Measurements from ENCODE around the gene UNC13B.

Gene UNC13B

GRCh38 chr9:35453786-35454185 lies 292.0 kb downstream of the UNC13B start:
- no peak for DNase-seq

All from DMS153 (cell line).